Neuronal stem cell (in vitro differentiated cells): Measurements from ENCODE around the gene TEKT3.

Experiments used
- DNase-seq: peaks from one replicate; pipeline ENCODE4 v3.0.0-alpha.2; 2013; ENCODE audit warnings: low spot score
- H2AFZ ChIP-seq: one replicate; pipeline ENCODE4 v1.6.1; 2013; ENCODE audit warnings: mild to moderate bottlenecking, low read length, inconsistent platforms
- H2AK5ac ChIP-seq: 2 replicates; pipeline ENCODE4 v1.6.1; 2013; ENCODE audit warnings: low read depth, mild to moderate bottlenecking, inconsistent platforms, low read length, moderate library complexity, mixed read lengths
- H2BK120ac ChIP-seq: 2 replicates; pipeline ENCODE4 v1.6.1; 2013; ENCODE audit warnings: low read depth, mild to moderate bottlenecking, inconsistent platforms, low read length, moderate library complexity, mixed read lengths
- H2BK12ac ChIP-seq: one replicate; pipeline ENCODE4 v1.6.1; 2013; ENCODE audit warnings: low read length, inconsistent platforms
- H2BK15ac ChIP-seq: 2 replicates; pipeline ENCODE4 v1.6.1; 2013; ENCODE audit warnings: mild to moderate bottlenecking, low read length, inconsistent platforms, mixed read lengths
- H2BK5ac ChIP-seq: one replicate; pipeline ENCODE4 v1.6.1; 2013; ENCODE audit warnings: inconsistent platforms, mild to moderate bottlenecking, low read length, moderate library complexity
- H3K14ac ChIP-seq: one replicate; pipeline ENCODE4 v1.6.1; 2013; ENCODE audit warnings: low read length, inconsistent platforms
- H3K18ac ChIP-seq: 2 replicates; pipeline ENCODE4 v1.6.1; 2013; ENCODE audit warnings: low read length, inconsistent platforms
- H3K23ac ChIP-seq: 2 replicates; pipeline ENCODE4 v1.6.1; 2013; ENCODE audit warnings: low read depth, mild to moderate bottlenecking, mixed read lengths, low read length, inconsistent platforms; ENCODE audit not compliant: poor library complexity
- H3K27ac ChIP-seq: replicated peaks from 3 replicates; pipeline ENCODE4 v1.5.1; 2013; ENCODE audit warnings: low read length, inconsistent platforms
- H3K27me3 ChIP-seq, 3 experiments: 2 replicates each; pipeline ENCODE4 v1.6.1; 2013; ENCODE audit warnings: low read length in 3 of 3, mild to moderate bottlenecking in 2 of 3, inconsistent platforms in 1 of 3, low read depth in 1 of 3, mixed read lengths in 1 of 3, moderate library complexity in 1 of 3; ENCODE audit not compliant: control insufficient read depth in 3 of 3, insufficient read depth in 3 of 3
- H3K36me3 ChIP-seq, 2 donors: replicated peaks in 1 of 2; 2 replicates each; pipeline ENCODE4 v1.6.1; 2013; ENCODE audit warnings: low read length in 2 of 2; ENCODE audit not compliant: control insufficient read depth in 2 of 2, insufficient read depth in 2 of 2
- H3K4ac ChIP-seq: 2 replicates; pipeline ENCODE4 v1.6.1; 2013; ENCODE audit warnings: inconsistent platforms, mild to moderate bottlenecking, low read length, moderate library complexity
- H3K4me1 ChIP-seq, 2 donors: 1 replicate in 1 of 2; 2 replicates in 1 of 2; pipeline ENCODE4 v1.6.1; 2013; ENCODE audit warnings: low read length in 2 of 2, low read depth in 1 of 2; ENCODE audit not compliant: control insufficient read depth in 2 of 2, insufficient read depth in 1 of 2
- H3K4me2 ChIP-seq: one replicate; pipeline ENCODE4 v1.6.1; 2013; ENCODE audit warnings: mild to moderate bottlenecking, low read length, inconsistent platforms; ENCODE audit not compliant: insufficient read depth, poor library complexity, severe bottlenecking
- H3K4me3 ChIP-seq, 2 donors: 2 replicates each; pipeline ENCODE4 v1.5.1; 2013; ENCODE audit warnings: low read length in 2 of 2, mild to moderate bottlenecking in 2 of 2, inconsistent platforms in 1 of 2, moderate library complexity in 1 of 2
- H3K79me1 ChIP-seq: one replicate; pipeline ENCODE4 v1.6.1; 2013; ENCODE audit warnings: low read depth, mild to moderate bottlenecking, inconsistent platforms, low read length, moderate library complexity
- H3K9ac ChIP-seq: one replicate; pipeline ENCODE4 v1.6.1; 2013; ENCODE audit warnings: mild to moderate bottlenecking, low read depth, low read length, inconsistent platforms; ENCODE audit not compliant: poor library complexity
- H3K9me3 ChIP-seq, 2 donors: replicated peaks in 1 of 2; 2 replicates each; pipeline versions ENCODE3 to v1.6.1; 2013; ENCODE audit warnings: low read length in 2 of 2, mild to moderate bottlenecking in 2 of 2, inconsistent platforms in 1 of 2, low read depth in 1 of 2, mixed read lengths in 1 of 2, moderate library complexity in 1 of 2; ENCODE audit not compliant: control insufficient read depth in 2 of 2, insufficient read depth in 1 of 2
- H4K8ac ChIP-seq: one replicate; pipeline ENCODE4 v1.6.1; 2013; ENCODE audit warnings: low read depth, mild to moderate bottlenecking, inconsistent platforms, low read length, moderate library complexity
- H4K91ac ChIP-seq: one replicate; pipeline ENCODE4 v1.6.1; 2013; ENCODE audit warnings: low read length, low read depth, mild to moderate bottlenecking, inconsistent platforms; ENCODE audit not compliant: poor library complexity
- WGBS, 2 donors: extraction: QIAGEN DNeasy Blood & Tissue Kit; methylation state at CpG; one replicate each; pipeline ENCODE4 v1.1.7; 2013; ENCODE audit warnings: missing lambda C conversion rate in 2 of 2, mixed read lengths in 1 of 2; ENCODE audit not compliant: insufficient read length in 2 of 2, insufficient replicate concordance in 1 of 2; ENCODE audit errors: extremely low coverage in 2 of 2; 5-methylcytosine and 5-hydroxymethylcytosine counted together

Gene TEKT3

GRCh38 chr17:15341966-15342365, 569 bp upstream of the TEKT3 start:
- Histone ChIP-seq H3K4me3 (no peak overlapping the region), H4K91ac (no peak overlapping the region), H2AK5ac (no peak overlapping the region), H3K79me1 (no peaks in the 10 kb centered on the region), H3K4me2 (peak overlapping the region; percentile 89), H3K4me1 (peaks cover 2% of the 10 kb centered on the region in 2 donors), H3K9ac (no peak overlapping the region), H2AFZ (no peak overlapping the region), H2BK5ac (no peak overlapping the region), H2BK15ac (no peak overlapping the region), H3K4ac (no peak overlapping the region), H2BK12ac (no peak overlapping the region), H3K27me3 (peaks cover 0 to 65% (median 12%) of the 10 kb centered on the region in 3 experiments), H3K27ac (no peak overlapping the region), H2BK120ac (no peak overlapping the region), H4K8ac (no peak overlapping the region), H3K14ac (no peak overlapping the region), H3K18ac (no peak overlapping the region), H3K36me3 (no peaks in the 10 kb centered on the region), H3K9me3 (no peaks in the 10 kb centered on the region), H3K23ac (no peak overlapping the region)
- DNase-seq, result no peak
- no CpG with 5 or more reads among the region's 3 CpGs for WGBS, 2 donors

- no CpG with 5 or more reads among the region's 19 CpGs for WGBS, 2 donors
- H2BK5ac ChIP-seq, result no peak overlapping the region
- no peak overlapping the region for H2BK15ac ChIP-seq
- H3K9ac ChIP-seq, result no peak overlapping the region
- H2BK120ac ChIP-seq, result no peak overlapping the region
- no peak overlapping the region for H2AK5ac ChIP-seq
- peak overlapping the region; percentile 92 for H2AFZ ChIP-seq
- no peak overlapping the region for H4K91ac ChIP-seq
- H3K23ac ChIP-seq, result no peak overlapping the region
- peak; percentile 5 for DNase-seq
- peaks cover 2% of the 10 kb centered on the region in 2 donors for H3K4me1 ChIP-seq
- no peak overlapping the region for H4K8ac ChIP-seq
- no peaks in the 10 kb centered on the region for H3K9me3 ChIP-seq
- no peak overlapping the region for H3K27ac ChIP-seq
- no peak overlapping the region for H3K4ac ChIP-seq
- H3K4me2 ChIP-seq, result peak overlapping the region; percentile 89
- H3K18ac ChIP-seq, result no peak overlapping the region
- no peaks in the 10 kb centered on the region for H3K79me1 ChIP-seq
- H2BK12ac ChIP-seq, result no peak overlapping the region
- no peaks in the 10 kb centered on the region for H3K36me3 ChIP-seq
- no peak overlapping the region for H3K14ac ChIP-seq
- peaks cover 0 to 56% (median 12%) of the 10 kb centered on the region in 3 experiments for H3K27me3 ChIP-seq
- peak overlapping the region; percentile 34 to 89 for H3K4me3 ChIP-seq
Observed at GRCh38 chr17:15340966-15341365, 431 bp downstream of the TEKT3 start.

- Histone ChIP-seq H4K8ac (no peak overlapping the region), H3K79me1 (no peaks in the 10 kb centered on the region), H3K18ac (no peak overlapping the region), H2AFZ (no peak overlapping the region), H3K9me3 (no peaks in the 10 kb centered on the region), H3K4me3 (no peak overlapping the region), H3K4ac (no peak overlapping the region), H2BK15ac (no peak overlapping the region), H3K14ac (no peak overlapping the region), H2BK120ac (no peak overlapping the region), H2AK5ac (no peak overlapping the region), H3K27ac (no peak overlapping the region), H3K36me3 (no peaks in the 10 kb centered on the region), H4K91ac (no peak overlapping the region), H2BK12ac (no peak overlapping the region), H3K27me3 (peaks cover 0 to 5% (median 0%) of the 10 kb centered on the region in 3 experiments), H3K23ac (no peak overlapping the region), H2BK5ac (no peak overlapping the region), H3K9ac (no peak overlapping the region), H3K4me2 (no peak overlapping the region), H3K4me1 (no peaks in the 10 kb centered on the region)
- DNase-seq, result no peak
- WGBS, 2 donors, result no CpG with 5 or more reads among the region's 1 CpG
Observed at GRCh38 chr17:15335446-15335845, 6.0 kb downstream of the TEKT3 start.

GRCh38 chr17:15334266-15334665, 7.1 kb downstream of the TEKT3 start:
- Histone ChIP-seq H3K23ac (no peak overlapping the region), H2AK5ac (no peak overlapping the region), H2BK5ac (no peak overlapping the region), H3K79me1 (no peaks in the 10 kb centered on the region), H3K36me3 (no peaks in the 10 kb centered on the region), H2BK15ac (no peak overlapping the region), H3K18ac (no peak overlapping the region), H4K91ac (no peak overlapping the region), H3K4me3 (no peak overlapping the region), H2AFZ (no peak overlapping the region), H3K9me3 (no peaks in the 10 kb centered on the region), H3K4me1 (no peaks in the 10 kb centered on the region), H3K4ac (no peak overlapping the region), H3K4me2 (no peak overlapping the region), H2BK120ac (no peak overlapping the region), H2BK12ac (no peak overlapping the region), H3K9ac (no peak overlapping the region), H3K14ac (no peak overlapping the region), H3K27ac (no peak overlapping the region), H4K8ac (no peak overlapping the region), H3K27me3 (no peaks in the 10 kb centered on the region)
- DNase-seq, result no peak
- no CpG with 5 or more reads among the region's 3 CpGs for WGBS, 2 donors
